Heart left ventricle (tissue), 13 donors: ENCODE measurements around the gene DMD.

Source experiments
- POLR2A ChIP-seq, 2 donors: fragments of 450-650 bp; IDR thresholded peaks; one replicate each; pipeline ENCODE4 v1.6.1; 2017; ENCODE audit warnings: antibody characterized with exemption in 2 of 2, mild to moderate bottlenecking in 2 of 2, moderate library complexity in 2 of 2
- TF ChIP-seq, protein P1 (sequence below), 12 donors: fragments of 200-600 bp; sonication (generic) in 4 of 12; IDR thresholded peaks; one replicate each; pipeline versions ENCODE4 v1.5.0 to v1.8.0; 2018 to 2022; ENCODE audit warnings: antibody characterized with exemption in 12 of 12, mild to moderate bottlenecking in 5 of 12
- donor health status: ischemic (EF 13 %, LVEDD 7.1; RV severe dilation, severe dysfunction).
- donor health status: DM: no; HTN: yes; CAD: no.
- donor health status: DM: no; HTN: no; CAD: no.
- donor health status: ischemic (EF 25% LVEDD 6.9; RV normal size, moderate dysfunction).
- donor health status: ischemic (EF 25% LVEDD 5.7; RV mildly dilated, moderate dysfunction).
- donor health status: ischemic (EF 35%, LVEDD 5.7; RV mildly dilated, moderate dysfunction).
- donor health status: nonischemic (EF 11% LVEDD 7.7; RV severe dilation, severe dysfunction).
- donor health status: DM: yes; HTN: yes; CAD: no.
- donor health status: PGD.
- donor health status: ischemic (EF 29% LVEDD 5.4; RV normal size, mild dysfunction).
- donor health status: nonischemic (EF 23%, LVEDD 6.1; RV moderate dilation, normal function).

DNA sequence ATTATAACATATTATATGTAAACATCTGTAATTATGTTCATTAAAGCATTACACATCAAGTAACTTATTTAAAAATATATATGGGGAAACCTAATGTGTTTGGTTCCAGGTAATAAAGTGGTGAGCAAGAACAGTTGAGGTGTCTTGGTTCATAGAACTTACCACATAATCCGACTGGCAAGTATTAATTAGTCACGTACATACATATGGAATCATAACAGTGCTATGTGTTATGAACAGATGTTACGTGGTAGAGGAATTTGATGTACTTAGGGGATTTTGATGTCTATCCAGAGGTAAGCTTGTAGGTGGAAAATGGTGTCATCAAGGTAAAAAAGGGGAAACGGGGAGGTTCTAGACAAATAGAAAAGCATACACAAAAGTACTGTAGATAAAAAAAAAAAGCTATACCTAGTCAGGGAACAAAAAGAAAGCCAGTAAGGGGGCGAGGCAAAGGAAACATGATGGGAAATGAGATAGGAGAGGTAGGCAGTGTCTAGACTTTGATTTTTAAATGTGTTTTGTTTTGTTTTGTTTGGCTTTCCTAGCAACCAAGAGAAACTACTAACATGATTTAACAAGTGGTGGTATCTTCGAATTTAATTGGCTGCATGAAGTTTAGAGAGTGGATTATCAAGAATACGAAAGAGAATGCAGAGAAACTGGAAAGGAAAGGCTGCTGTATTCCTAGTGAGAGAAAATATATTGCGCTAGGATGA, 12.6 kb downstream of the DMD start:
- TF ChIP-seq POLR2A (IDR thresholded peaks at IDR 0.05), result no peak
- TF ChIP-seq, protein P1, sequence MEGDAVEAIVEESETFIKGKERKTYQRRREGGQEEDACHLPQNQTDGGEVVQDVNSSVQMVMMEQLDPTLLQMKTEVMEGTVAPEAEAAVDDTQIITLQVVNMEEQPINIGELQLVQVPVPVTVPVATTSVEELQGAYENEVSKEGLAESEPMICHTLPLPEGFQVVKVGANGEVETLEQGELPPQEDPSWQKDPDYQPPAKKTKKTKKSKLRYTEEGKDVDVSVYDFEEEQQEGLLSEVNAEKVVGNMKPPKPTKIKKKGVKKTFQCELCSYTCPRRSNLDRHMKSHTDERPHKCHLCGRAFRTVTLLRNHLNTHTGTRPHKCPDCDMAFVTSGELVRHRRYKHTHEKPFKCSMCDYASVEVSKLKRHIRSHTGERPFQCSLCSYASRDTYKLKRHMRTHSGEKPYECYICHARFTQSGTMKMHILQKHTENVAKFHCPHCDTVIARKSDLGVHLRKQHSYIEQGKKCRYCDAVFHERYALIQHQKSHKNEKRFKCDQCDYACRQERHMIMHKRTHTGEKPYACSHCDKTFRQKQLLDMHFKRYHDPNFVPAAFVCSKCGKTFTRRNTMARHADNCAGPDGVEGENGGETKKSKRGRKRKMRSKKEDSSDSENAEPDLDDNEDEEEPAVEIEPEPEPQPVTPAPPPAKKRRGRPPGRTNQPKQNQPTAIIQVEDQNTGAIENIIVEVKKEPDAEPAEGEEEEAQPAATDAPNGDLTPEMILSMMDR (IDR thresholded peaks at IDR 0.05), result no peak
